ENCODE data around the gene MRPL46. TPM values are rescaled to one million over a fixed set of nuclear protein-coding genes. Genes with fewer than 3 reads are reported as not detected.

MRPL46 gene
- total and polyA plus RNA-seq, 9 of the 15 experiments (the other 6 are each of a cell fraction or from before 2014, with no cell fraction given) = 41.2 to 72.2 (median 49.8) TPM

DNA sequence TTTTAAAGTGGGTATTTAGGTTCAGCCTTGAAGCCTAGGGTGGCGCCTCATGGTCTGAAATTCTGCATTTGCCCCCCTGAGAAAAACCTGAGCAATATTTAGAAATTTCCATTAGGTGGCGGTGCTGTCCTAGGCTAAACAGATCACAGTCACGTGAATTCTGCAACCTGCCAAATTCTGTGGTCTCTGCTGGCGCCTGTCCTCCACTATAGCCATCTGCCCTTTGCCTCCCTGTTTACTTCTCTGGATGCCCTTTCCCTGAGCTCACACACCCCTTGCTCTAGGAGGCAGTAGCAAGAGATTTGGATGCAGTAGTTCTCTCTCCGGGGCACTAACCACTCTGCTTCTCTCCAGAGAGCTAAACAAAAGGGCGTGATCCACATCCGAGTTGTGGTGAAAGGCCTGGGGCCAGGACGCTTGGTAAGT is 9.5 kb upstream of the MRPL46 start (continued):
- TF ChIP-seq BHLHE40 (IDR thresholded peaks at IDR 0.05; ENCODE audit: low read length) = peak; percentile 99
- no peak for TF ChIP-seq SMAD3 (CRISPR knock-in tag; conservative IDR thresholded peaks at IDR 0.05)
- TF ChIP-seq NFIC (IDR thresholded peaks at IDR 0.05) = peak; percentile 63
- 0 out of 2 replicates have a peak, but pooled peaks have one; percentile 29 for TF ChIP-seq JUND (IDR thresholded peaks at IDR 0.05; ENCODE audit: borderline replicate concordance, low read depth, low read length)
- no peak for TF ChIP-seq JUND (tag; IDR thresholded peaks at IDR 0.05; ENCODE audit: borderline replicate concordance, low read depth, low read length)
- peak; percentile 66; the same call in 1 of the 2 replicates for TF ChIP-seq RAD51 (IDR thresholded peaks at IDR 0.05; ENCODE audit: borderline replicate concordance, low read depth)
- TF ChIP-seq FOSL1 (tag; conservative IDR thresholded peaks at IDR 0.05) = 0 out of 2 replicates have a peak, but pooled peaks have one; percentile 21
- peak; percentile 88 to 90 for TF ChIP-seq RAD21 (CRISPR knock-in tag; conservative IDR thresholded peaks at IDR 0.05 in 1 of 2, IDR thresholded peaks at IDR 0.05 in 1 of 2)
- TF ChIP-seq CTCF (IDR thresholded peaks at IDR 0.05 in 2 of 3, conservative IDR thresholded peaks at IDR 0.05 in 1 of 3; ENCODE audit: insufficient read depth in 2 of 3, low read depth in 1 of 3, low read length in 3 of 3) = peak; percentile 76 to 85 (median 79)
- TF ChIP-seq, protein P1, sequence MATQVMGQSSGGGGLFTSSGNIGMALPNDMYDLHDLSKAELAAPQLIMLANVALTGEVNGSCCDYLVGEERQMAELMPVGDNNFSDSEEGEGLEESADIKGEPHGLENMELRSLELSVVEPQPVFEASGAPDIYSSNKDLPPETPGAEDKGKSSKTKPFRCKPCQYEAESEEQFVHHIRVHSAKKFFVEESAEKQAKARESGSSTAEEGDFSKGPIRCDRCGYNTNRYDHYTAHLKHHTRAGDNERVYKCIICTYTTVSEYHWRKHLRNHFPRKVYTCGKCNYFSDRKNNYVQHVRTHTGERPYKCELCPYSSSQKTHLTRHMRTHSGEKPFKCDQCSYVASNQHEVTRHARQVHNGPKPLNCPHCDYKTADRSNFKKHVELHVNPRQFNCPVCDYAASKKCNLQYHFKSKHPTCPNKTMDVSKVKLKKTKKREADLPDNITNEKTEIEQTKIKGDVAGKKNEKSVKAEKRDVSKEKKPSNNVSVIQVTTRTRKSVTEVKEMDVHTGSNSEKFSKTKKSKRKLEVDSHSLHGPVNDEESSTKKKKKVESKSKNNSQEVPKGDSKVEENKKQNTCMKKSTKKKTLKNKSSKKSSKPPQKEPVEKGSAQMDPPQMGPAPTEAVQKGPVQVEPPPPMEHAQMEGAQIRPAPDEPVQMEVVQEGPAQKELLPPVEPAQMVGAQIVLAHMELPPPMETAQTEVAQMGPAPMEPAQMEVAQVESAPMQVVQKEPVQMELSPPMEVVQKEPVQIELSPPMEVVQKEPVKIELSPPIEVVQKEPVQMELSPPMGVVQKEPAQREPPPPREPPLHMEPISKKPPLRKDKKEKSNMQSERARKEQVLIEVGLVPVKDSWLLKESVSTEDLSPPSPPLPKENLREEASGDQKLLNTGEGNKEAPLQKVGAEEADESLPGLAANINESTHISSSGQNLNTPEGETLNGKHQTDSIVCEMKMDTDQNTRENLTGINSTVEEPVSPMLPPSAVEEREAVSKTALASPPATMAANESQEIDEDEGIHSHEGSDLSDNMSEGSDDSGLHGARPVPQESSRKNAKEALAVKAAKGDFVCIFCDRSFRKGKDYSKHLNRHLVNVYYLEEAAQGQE (IDR thresholded peaks at IDR 0.05; ENCODE audit: borderline replicate concordance) = peak; percentile 87
- TF ChIP-seq, protein P1 (CRISPR knock-in tag; IDR thresholded peaks at IDR 0.05; ENCODE audit: low read depth) = no peak
- no peak for TF ChIP-seq ZNF586 (CRISPR knock-in tag; conservative IDR thresholded peaks at IDR 0.05)
- 0 out of 2 replicates have a peak, but pooled peaks have one; percentile 20 for TF ChIP-seq EP300 (IDR thresholded peaks at IDR 0.05; ENCODE audit: low read length)
- TF ChIP-seq SMC3 (conservative IDR thresholded peaks at IDR 0.05; ENCODE audit: insufficient read depth, low read depth, low read length) = peak; percentile 81
- TF ChIP-seq ARID2 (IDR thresholded peaks at IDR 0.05) = peak; percentile 57; the same call in 1 of the 2 replicates
- peak; percentile 40; the same call in 1 of the 2 replicates for TF ChIP-seq VEZF1 (CRISPR knock-in tag; IDR thresholded peaks at IDR 0.05)
- no peak for TF ChIP-seq ZSCAN29 (IDR thresholded peaks at IDR 0.05)

Measured in K562 (cell line).